GM12873 (cell line): Measurements from ENCODE around the gene MRM2.

Source experiments
- CTCF ChIP-seq: IDR thresholded peaks from 2 replicates; pipeline ENCODE4 v1.5.1; 2012; ENCODE audit warnings: low read depth, mild to moderate bottlenecking, moderate library complexity, low read length, control low read depth; ENCODE audit not compliant: insufficient read depth; ENCODE audit errors: missing control alignments

MRM2 gene

DNA sequence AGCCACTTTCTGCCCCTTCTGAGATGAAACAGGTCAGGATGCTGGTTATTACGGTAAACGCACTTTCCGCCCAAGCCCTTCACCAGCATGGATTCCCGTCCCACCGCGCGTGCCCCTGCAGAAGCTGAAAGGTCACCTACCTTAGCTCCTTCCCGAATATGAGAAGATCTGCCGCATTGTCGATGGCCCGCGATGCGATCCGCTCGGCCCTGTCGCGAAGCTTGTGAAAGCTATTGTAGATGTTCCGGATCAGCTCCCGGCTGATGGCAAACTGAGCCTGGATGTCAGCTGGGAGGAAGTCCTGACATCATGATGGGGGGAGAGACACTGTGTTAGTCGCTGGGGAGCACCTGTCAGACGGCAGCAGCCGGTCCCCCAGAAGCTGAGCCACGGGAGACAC, 22.2 kb upstream of the MRM2 start:
- TF ChIP-seq CTCF, result no peak

DNA sequence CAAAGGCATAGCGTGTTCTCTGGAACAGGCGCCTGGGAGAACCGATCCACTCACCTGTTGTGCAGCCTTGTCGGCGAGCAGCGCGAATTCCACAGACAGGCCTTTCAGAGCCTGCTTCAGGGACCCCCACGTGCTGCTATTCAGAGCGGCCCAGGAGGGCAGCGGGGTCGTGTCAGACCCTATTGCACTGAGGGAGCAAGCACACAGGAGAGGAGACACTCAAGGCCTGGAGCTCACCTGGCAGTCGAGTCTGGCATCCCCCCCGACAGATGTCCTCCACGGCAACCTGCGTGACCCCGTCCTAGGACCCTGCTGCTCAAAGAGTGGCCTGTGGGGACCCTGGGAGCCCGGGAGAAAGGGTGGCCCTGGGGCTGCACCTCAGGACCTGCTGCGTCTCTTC, 21.2 kb upstream of the MRM2 start:
- no peak for TF ChIP-seq CTCF

DNA sequence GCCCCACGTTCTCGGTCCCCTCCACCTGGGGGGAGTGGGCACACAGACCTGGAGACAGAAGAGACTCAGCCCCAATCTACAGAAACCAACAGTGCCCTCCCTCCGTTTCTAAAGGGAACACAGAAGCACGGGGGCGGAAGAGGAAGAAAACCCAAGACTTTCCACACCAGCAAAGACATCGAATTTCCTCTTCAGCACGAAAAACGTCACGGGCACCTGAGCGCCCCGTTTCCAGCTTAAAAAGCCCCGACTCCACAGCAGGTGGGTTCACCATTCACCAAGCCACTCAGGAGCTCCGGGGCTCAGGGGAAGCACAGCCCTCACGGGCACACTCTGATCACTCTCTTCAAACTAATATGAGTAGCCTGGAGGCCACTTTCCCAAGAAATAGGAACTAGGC, 19.6 kb upstream of the MRM2 start:
- TF ChIP-seq CTCF, result no peak

- no peak for TF ChIP-seq CTCF
These were observed 18.8 kb upstream of the MRM2 start for GRCh38 chr7:2260820-2261219.

- TF ChIP-seq CTCF, result no peak
These were observed 17.5 kb upstream of the MRM2 start for GRCh38 chr7:2259480-2259879.

DNA sequence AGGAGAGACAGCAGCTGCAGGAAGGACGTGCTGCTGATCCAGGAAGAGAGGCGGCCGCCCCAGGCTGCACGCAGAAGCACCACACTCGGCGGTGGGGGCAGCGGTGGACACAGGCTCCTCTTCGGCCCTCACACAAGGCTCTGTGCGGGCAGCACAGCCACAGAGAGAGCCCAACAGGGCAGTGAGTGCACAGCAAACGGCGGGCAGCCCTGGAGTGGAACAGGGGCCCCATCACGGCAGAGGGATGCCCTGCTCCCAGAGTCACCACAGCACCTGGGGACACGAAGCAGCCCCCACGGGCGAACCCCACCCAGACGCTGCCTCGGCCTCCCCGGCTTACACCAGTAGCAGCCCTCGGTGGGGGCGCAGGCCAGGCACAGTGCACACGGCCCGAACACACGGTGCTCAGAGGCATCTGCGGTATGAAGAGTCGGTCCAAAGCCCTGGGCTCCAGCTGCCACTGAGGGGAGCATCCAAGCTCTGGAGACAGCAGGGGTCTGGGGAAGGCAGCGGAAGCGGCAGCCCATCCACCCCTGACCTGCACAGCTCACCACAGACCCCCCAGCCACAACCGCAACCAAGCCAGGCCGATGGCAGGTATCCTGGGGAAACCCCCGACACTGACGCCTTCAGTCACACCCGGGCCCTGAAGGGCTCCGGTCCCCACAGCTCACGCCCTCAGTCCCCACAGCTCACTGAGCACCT, 16.8 kb upstream of the MRM2 start:
- TF ChIP-seq CTCF, result no peak

DNA sequence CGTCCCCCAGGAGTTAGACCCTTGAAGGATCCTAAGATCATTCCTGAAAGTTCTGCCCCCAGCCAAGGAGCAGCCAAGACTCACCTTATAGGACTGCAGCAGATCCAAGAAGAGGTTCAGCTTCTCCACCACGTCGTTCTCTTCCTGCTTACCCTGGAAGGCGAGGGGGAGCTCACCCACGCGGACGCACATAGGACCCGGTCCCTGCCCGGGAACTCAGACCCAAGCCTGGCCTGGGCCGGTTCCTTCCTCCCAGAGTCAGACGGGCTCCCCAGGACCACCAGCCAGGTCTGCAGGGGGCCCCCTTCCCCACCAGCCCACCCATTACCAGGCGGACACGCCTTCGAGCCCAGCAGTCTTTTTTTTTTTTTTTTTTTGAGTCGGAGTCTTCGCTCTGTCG, 15.6 kb upstream of the MRM2 start:
- TF ChIP-seq CTCF, result no peak
